ENCODE measurements around the gene FFAR4. TPM values are rescaled to one million over a fixed set of nuclear protein-coding genes. Genes with fewer than 3 reads are reported as not detected.

The FFAR4 gene
- total and polyA plus RNA-seq, 4 donors, result 0.06 to 4.7 (median 1.4) TPM

GRCh38 chr10:93559490-93559889 lies 7.0 kb upstream of the FFAR4 start:
- DNase-seq (no peak), ATAC-seq (ENCODE audit: insufficient read depth, low FRiP score) (no peak)
- Histone ChIP-seq H3K36me3 (ENCODE audit: control insufficient read depth in 4 of 4, insufficient read depth in 4 of 4, low read length in 4 of 4) (no peaks in the 10 kb centered on the region), H3K4me1 (ENCODE audit: control insufficient read depth in 5 of 5, insufficient read depth in 5 of 5, low read length in 5 of 5) (no peaks in the 10 kb centered on the region), H3K9me3 (ENCODE audit: control insufficient read depth in 4 of 4, insufficient read depth in 3 of 4, low read length in 3 of 4) (peaks cover 0 to 5% (median 0%) of the 10 kb centered on the region in 4 donors), H3K9ac (ENCODE audit: insufficient read depth in 1 of 2, low read length in 2 of 2) (no peak overlapping the region), H3K4me3 (no peak overlapping the region), H3K27ac (ENCODE audit: low read depth in 1 of 2, low read length in 1 of 2) (peak overlapping the region in 1 of 2 donors; percentile 49), H3K27me3 (ENCODE audit: control insufficient read depth in 3 of 3, insufficient read depth in 3 of 3, low read length in 2 of 3) (peaks cover 0 to 12% (median 0%) of the 10 kb centered on the region in 3 donors)
- 89 to 94% methylated on average over 9 of the region's 9 CpGs for WGBS, 2 donors
- TF ChIP-seq CTCF (IDR thresholded peaks at IDR 0.05; ENCODE audit: control extremely low read depth, extremely low read depth), result no peak

- no peak for ATAC-seq (ENCODE audit: insufficient read depth, low FRiP score)
- WGBS, 2 donors, result 91 to 92% methylated on average over 6 of the region's 6 CpGs
- no peak for DNase-seq
These were observed 5.9 kb upstream of the FFAR4 start for GRCh38 chr10:93560541-93560940.

GRCh38 chr10:93565446-93565845 lies 1.0 kb upstream of the FFAR4 start:
- H3K27me3 ChIP-seq (ENCODE audit: control insufficient read depth in 3 of 3, insufficient read depth in 3 of 3, low read length in 2 of 3), result peaks cover 7 to 57% (median 40%) of the 10 kb centered on the region in 3 donors
- peaks cover 0 to 10% (median 0%) of the 10 kb centered on the region in 5 donors for H3K4me1 ChIP-seq (ENCODE audit: control insufficient read depth in 5 of 5, insufficient read depth in 5 of 5, low read length in 5 of 5)
- TF ChIP-seq CTCF (IDR thresholded peaks at IDR 0.05; ENCODE audit: control extremely low read depth, extremely low read depth), result no peak
- ATAC-seq (ENCODE audit: insufficient read depth, low FRiP score), result no peak
- no peaks in the 10 kb centered on the region for H3K36me3 ChIP-seq (ENCODE audit: control insufficient read depth in 4 of 4, insufficient read depth in 4 of 4, low read length in 4 of 4)
- DNase-seq, result no peak
- H3K4me3 ChIP-seq, result no peak overlapping the region
- no peaks in the 10 kb centered on the region for H3K9me3 ChIP-seq (ENCODE audit: control insufficient read depth in 4 of 4, insufficient read depth in 3 of 4, low read length in 3 of 4)
- H3K27ac ChIP-seq (ENCODE audit: low read depth in 1 of 2, low read length in 1 of 2), result no peak overlapping the region
- 57 to 59% methylated on average over 3 of the region's 3 CpGs for WGBS, 2 donors
- no peak overlapping the region for H3K9ac ChIP-seq (ENCODE audit: insufficient read depth in 1 of 2, low read length in 2 of 2)

More at GRCh38 chr10:93560541-93560940, 5.9 kb upstream of the FFAR4 start:
- Histone ChIP-seq H3K4me3 (no peak overlapping the region), H3K27me3 (ENCODE audit: control insufficient read depth in 3 of 3, insufficient read depth in 3 of 3, low read length in 2 of 3) (peaks cover 0 to 18% (median 2%) of the 10 kb centered on the region in 3 donors), H3K36me3 (ENCODE audit: control insufficient read depth in 4 of 4, insufficient read depth in 4 of 4, low read length in 4 of 4) (no peaks in the 10 kb centered on the region), H3K9me3 (ENCODE audit: control insufficient read depth in 4 of 4, insufficient read depth in 3 of 4, low read length in 3 of 4) (peaks cover 0 to 5% (median 0%) of the 10 kb centered on the region in 4 donors), H3K4me1 (ENCODE audit: control insufficient read depth in 5 of 5, insufficient read depth in 5 of 5, low read length in 5 of 5) (no peaks in the 10 kb centered on the region), H3K9ac (ENCODE audit: insufficient read depth in 1 of 2, low read length in 2 of 2) (no peak overlapping the region), H3K27ac (ENCODE audit: low read depth in 1 of 2, low read length in 1 of 2) (no peak overlapping the region)
- TF ChIP-seq CTCF (IDR thresholded peaks at IDR 0.05; ENCODE audit: control extremely low read depth, extremely low read depth), result no peak

Data from lung (tissue), 12 donors.